ENCODE results near the gene MRPL17. TPM values are rescaled to one million over a fixed set of nuclear protein-coding genes. Genes with fewer than 3 reads are reported as not detected.

MRPL17 gene
- total RNA-seq, 1 experiment from 2014 or later = 88.4 TPM

DNA sequence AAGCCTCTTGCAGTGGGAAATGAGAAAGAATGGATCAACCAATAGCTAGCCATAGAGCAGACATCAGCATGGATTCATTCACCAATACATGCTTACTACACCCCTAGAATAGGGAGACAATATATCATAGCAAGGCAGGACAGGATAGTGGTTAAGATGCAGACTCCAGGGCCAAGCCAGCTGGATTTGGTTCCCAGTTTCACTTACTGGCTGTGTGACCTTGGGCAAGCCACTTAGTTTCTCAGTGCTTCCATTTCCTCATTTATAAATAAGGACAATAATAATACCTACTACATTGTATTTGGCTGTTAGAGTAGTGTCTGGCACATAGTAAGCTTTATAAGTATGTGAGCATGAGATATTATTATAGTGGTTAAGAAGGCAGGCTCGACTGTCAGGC is 34.6 kb downstream of the MRPL17 start:
- H3K4me3 Mint-ChIP-seq (ENCODE audit: unreplicated experiment) = no peak overlapping the region
- DNase-seq (ENCODE audit: unreplicated experiment) = no peak
- H3K4me1 Mint-ChIP-seq (ENCODE audit: insufficient read depth, unreplicated experiment) = no peaks in the 10 kb centered on the region
- no peaks in the 10 kb centered on the region for H3K27me3 Mint-ChIP-seq (ENCODE audit: insufficient read depth, unreplicated experiment)
- no peaks in the 10 kb centered on the region for H3K36me3 Mint-ChIP-seq (ENCODE audit: insufficient read depth, unreplicated experiment)
- no peak overlapping the region for H3K27ac Mint-ChIP-seq (ENCODE audit: low read depth, unreplicated experiment)
- H3K9me3 Mint-ChIP-seq (ENCODE audit: unreplicated experiment) = no peaks in the 10 kb centered on the region
- no TSS peak for BruUV-seq (replicated peaks)
- ChIA-PET CTCF (interaction anchor here (0.6 to 1.3 kb wide), 3 partner anchors 20 to 120 kb away, joined by 3 to 5 read pairs (median 4); no protein-coding TSS in a partner anchor), POLR2A (no interaction called here)
- intact Hi-C loops (cut with micrococcal nuclease) = no loop called here
- TF ChIP-seq, protein P1, sequence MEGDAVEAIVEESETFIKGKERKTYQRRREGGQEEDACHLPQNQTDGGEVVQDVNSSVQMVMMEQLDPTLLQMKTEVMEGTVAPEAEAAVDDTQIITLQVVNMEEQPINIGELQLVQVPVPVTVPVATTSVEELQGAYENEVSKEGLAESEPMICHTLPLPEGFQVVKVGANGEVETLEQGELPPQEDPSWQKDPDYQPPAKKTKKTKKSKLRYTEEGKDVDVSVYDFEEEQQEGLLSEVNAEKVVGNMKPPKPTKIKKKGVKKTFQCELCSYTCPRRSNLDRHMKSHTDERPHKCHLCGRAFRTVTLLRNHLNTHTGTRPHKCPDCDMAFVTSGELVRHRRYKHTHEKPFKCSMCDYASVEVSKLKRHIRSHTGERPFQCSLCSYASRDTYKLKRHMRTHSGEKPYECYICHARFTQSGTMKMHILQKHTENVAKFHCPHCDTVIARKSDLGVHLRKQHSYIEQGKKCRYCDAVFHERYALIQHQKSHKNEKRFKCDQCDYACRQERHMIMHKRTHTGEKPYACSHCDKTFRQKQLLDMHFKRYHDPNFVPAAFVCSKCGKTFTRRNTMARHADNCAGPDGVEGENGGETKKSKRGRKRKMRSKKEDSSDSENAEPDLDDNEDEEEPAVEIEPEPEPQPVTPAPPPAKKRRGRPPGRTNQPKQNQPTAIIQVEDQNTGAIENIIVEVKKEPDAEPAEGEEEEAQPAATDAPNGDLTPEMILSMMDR (IDR thresholded peaks at IDR 0.05; ENCODE audit: unreplicated experiment) = no peak

DNA sequence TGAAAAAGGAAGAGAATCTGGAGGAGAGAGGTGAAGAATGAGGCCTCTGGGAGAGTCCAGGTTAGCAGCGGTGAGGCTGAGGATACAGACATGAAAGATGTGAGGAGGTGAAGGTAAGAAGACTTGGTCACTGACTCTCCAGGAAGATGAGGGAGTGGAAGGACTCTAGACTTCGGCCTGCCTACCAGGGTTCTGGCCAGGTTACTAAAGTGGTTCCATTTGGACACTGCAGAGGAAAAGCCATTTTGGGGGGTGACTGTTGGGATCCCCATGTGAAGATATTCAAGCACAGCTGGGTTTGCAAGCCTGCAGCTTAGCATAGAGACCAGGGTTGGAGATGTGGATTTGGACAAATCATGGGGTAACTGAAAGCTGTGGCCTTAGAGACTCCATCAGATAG is 35.3 kb downstream of the MRPL17 start:
- Mint-ChIP-seq H3K4me3 (ENCODE audit: unreplicated experiment) (no peak overlapping the region), H3K36me3 (ENCODE audit: insufficient read depth, unreplicated experiment) (no peaks in the 10 kb centered on the region), H3K4me1 (ENCODE audit: insufficient read depth, unreplicated experiment) (no peaks in the 10 kb centered on the region), H3K27ac (ENCODE audit: low read depth, unreplicated experiment) (no peak overlapping the region), H3K9me3 (ENCODE audit: unreplicated experiment) (no peaks in the 10 kb centered on the region), H3K27me3 (ENCODE audit: insufficient read depth, unreplicated experiment) (no peaks in the 10 kb centered on the region)
- BruUV-seq (replicated peaks) = no TSS peak
- CTCF ChIA-PET = no interaction called here
- TF ChIP-seq, protein P1 (IDR thresholded peaks at IDR 0.05; ENCODE audit: unreplicated experiment) = no peak
- intact Hi-C loops (cut with micrococcal nuclease) = no loop called here
- no peak for DNase-seq (ENCODE audit: unreplicated experiment)
- POLR2A ChIA-PET = no interaction called here

DNA sequence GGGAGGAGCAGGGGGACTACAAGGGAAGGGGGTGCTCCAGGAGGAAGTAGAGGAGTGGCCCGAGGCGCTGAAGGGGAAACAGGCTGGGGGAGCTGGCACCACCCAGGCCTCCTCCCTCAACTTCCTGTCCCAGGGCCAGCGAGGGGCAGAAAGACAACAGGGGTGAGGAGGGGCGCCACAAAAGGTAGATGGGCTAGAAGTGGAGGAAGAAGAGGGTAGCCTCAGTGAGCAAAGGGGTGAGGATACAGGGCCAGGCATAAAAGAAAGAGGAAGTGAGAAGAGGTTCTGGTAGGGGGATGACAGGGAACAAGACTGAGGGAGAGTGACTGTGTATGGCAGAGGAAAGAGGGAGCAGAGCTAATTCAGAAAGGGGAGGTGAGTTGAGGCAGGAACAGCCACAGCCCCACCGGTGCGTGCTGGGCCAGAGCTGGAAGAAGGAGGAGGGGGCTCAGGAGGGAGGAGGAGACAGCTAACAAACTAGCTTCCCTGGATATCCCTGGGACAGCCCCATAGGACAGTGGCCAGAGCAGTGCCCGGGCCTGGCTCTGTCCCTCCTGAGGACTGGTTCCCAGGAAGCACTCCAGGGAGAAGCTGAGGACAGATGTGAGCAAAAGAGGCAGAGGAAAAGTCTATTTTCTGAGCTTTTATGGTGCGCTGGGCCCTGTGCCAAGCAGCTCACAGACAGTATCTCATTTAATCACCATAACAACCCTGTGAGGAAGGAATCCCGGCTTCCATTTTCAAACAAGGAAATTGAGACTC is 36.0 kb downstream of the MRPL17 start:
- intact Hi-C loops (cut with micrococcal nuclease) = no loop called here
- no peak for DNase-seq (ENCODE audit: unreplicated experiment)
- H3K4me3 Mint-ChIP-seq (ENCODE audit: unreplicated experiment) = no peak overlapping the region
- ChIA-PET POLR2A (no interaction called here), CTCF (interaction anchor here (0.5 to 0.6 kb wide), 2 partner anchors 10 to 27 kb away, joined by 3 read pairs; no protein-coding TSS in a partner anchor)
- H3K27me3 Mint-ChIP-seq (ENCODE audit: insufficient read depth, unreplicated experiment) = no peaks in the 10 kb centered on the region
- TF ChIP-seq, protein P1 (IDR thresholded peaks at IDR 0.05; ENCODE audit: unreplicated experiment) = no peak
- H3K36me3 Mint-ChIP-seq (ENCODE audit: insufficient read depth, unreplicated experiment) = no peaks in the 10 kb centered on the region
- H3K9me3 Mint-ChIP-seq (ENCODE audit: unreplicated experiment) = no peaks in the 10 kb centered on the region
- no TSS peak for BruUV-seq (replicated peaks)
- H3K4me1 Mint-ChIP-seq (ENCODE audit: insufficient read depth, unreplicated experiment) = no peaks in the 10 kb centered on the region
- no peak overlapping the region for H3K27ac Mint-ChIP-seq (ENCODE audit: low read depth, unreplicated experiment)

DNA sequence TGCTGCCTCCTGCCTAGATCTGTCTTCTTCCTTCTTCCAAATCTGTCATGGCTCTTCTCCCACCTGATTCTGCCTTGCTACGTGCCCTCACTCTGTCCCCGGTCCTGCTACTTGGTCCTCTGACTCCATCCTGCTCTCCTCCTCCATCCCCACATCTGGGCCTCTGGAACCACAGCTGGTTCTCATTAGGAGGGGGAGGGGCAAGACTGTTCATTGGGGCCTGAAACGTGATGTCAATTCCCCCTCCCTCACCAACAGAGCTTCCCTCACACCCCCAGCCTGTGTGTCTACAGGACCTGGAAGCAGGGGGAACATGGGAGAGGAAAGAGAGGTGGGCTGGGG is 36.6 kb downstream of the MRPL17 start:
- H3K9me3 Mint-ChIP-seq (ENCODE audit: unreplicated experiment) = no peaks in the 10 kb centered on the region
- DNase-seq (ENCODE audit: unreplicated experiment) = no peak
- no peaks in the 10 kb centered on the region for H3K27me3 Mint-ChIP-seq (ENCODE audit: insufficient read depth, unreplicated experiment)
- H3K4me1 Mint-ChIP-seq (ENCODE audit: insufficient read depth, unreplicated experiment) = no peaks in the 10 kb centered on the region
- ChIA-PET CTCF (interaction anchor here (0.5 to 0.6 kb wide), 2 partner anchors 11 to 26 kb away, joined by 3 read pairs; no protein-coding TSS in a partner anchor), POLR2A (no interaction called here)
- TF ChIP-seq, protein P1 (IDR thresholded peaks at IDR 0.05; ENCODE audit: unreplicated experiment) = no peak
- no peak overlapping the region for H3K4me3 Mint-ChIP-seq (ENCODE audit: unreplicated experiment)
- BruUV-seq (replicated peaks) = no TSS peak
- intact Hi-C loops (cut with micrococcal nuclease) = no loop called here
- H3K27ac Mint-ChIP-seq (ENCODE audit: low read depth, unreplicated experiment) = no peak overlapping the region
- no peaks in the 10 kb centered on the region for H3K36me3 Mint-ChIP-seq (ENCODE audit: insufficient read depth, unreplicated experiment)

All from MCF 10A (cell line).